Pancreas (tissue), 10 donors: Measurements from ENCODE around the gene NMB. TPM values are rescaled to one million over a fixed set of nuclear protein-coding genes. Genes with fewer than 3 reads are reported as not detected.

Source experiments
- ATAC-seq, 4 donors: fragments of 200-7000 bp; cut with Tn5 transposase; one replicate each; pipeline versions ENCODE4 v1.8.0 to v1.9.1; 2020; ENCODE audit warnings: mild to moderate bottlenecking in 4 of 4, moderate library complexity in 4 of 4
- DNase-seq, 6 donors: peaks; one replicate each; pipeline ENCODE4 v3.0.0-alpha.2; 2020
- FAIRE-seq: peaks from 2 replicates; lab custom pipeline; 2012; peaks lifted over from hg19 to GRCh38; lab: Jason Lieb, UNC
- H3K27ac ChIP-seq, 4 donors: fragments of 200-600 bp; sonication (generic); 1 replicate in 3 of 4; 2 replicates in 1 of 4; pipeline versions ENCODE4 v1.5.0 to v1.8.0; 2020
- H3K27me3 ChIP-seq, 4 donors: fragments of 200-600 bp; one replicate each; pipeline ENCODE4 v1.8.0; 2021
- H3K36me3 ChIP-seq, 3 donors: fragments of 200-600 bp; sonication (generic) in 1 of 3; one replicate each; pipeline versions ENCODE4 v1.5.0 to v1.8.0; 2020 to 2021
- H3K4me1 ChIP-seq, 3 donors: fragments of 200-600 bp; one replicate each; pipeline ENCODE4 v1.8.0; 2021
- H3K4me3 ChIP-seq, 4 donors: fragments of 200-600 bp; sonication (generic) in 2 of 4; one replicate each; pipeline versions ENCODE4 v1.5.0 to v1.8.0; 2020 to 2021
- H3K9me3 ChIP-seq, 4 donors: fragments of 200-600 bp; one replicate each; pipeline ENCODE4 v1.8.0; 2021
- CTCF ChIP-seq, 4 donors: fragments of 200-600 bp; sonication (generic) in 3 of 4; IDR thresholded peaks; one replicate each; pipeline versions ENCODE4 v1.5.0 to v1.8.0; 2021; ENCODE audit warnings: antibody characterized with exemption in 4 of 4
- WGBS, 2 donors: extraction: QIAGEN DNeasy Blood & Tissue Kit; methylation state at CpG; one replicate each; pipeline ENCODE4 v1.1.7; 2013; 5-methylcytosine and 5-hydroxymethylcytosine counted together
- intact Hi-C, 3 donors: fragments of 100-400 bp; cut with DNase I; formaldehyde crosslinking; loops; one replicate each; pipeline versions ENCODE4 v1.11.1 to v1.14.2; 2022
- polyA plus RNA-seq, 2 donors: library from polyadenylated mRNA; stranded (reverse); fragments of 200-250 nt; gene quantifications; one replicate each; pipeline ENCODE4 v1.2.3, GENCODE V29; 2013
- total RNA-seq, 6 donors: library from RNA; stranded (reverse); fragmentation: NEBNext Ultra II Directional in 4 of 6; extraction: Animal tissue kit (Norgen Biotek cat#: 25700) in 4 of 6; gene quantifications; one replicate each; pipeline versions ENCODE4 v1.2.1 to v1.2.4, GENCODE V29; 2021 to 2023
- donor health status: healthy with polysubstance abuse.
- donor health status: DM: no; HTN: no; CAD: no; lungs with moderate emphysema.
- donor health status: DM: no; HTN: no; CAD: no.
- donor health status: control.
- donor health status: control.
- donor health status: Bipolar disorder and iron deficiency.
- donor health status: DM: yes; HTN: yes; CAD: no.
- donor health status: DM: no; HTN: no; CAD: no.
- donor health status: DM: no; HTN: no; CAD: no.
- donor health status: DM: yes; HTN: yes; CAD: no.

The NMB gene
- total and polyA plus RNA-seq, 8 donors, result 2.9 to 8.3 (median 4.2) TPM

- no peaks in the 10 kb centered on the region for H3K27me3 ChIP-seq
- intact Hi-C loops, result no loop called here
- TF ChIP-seq CTCF (IDR thresholded peaks at IDR 0.05), result no peak
- H3K4me3 ChIP-seq, result peak overlapping the region; percentile 32 to 68 (median 60)
- DNase-seq (no peak), ATAC-seq (no peak), FAIRE-seq (no peak)
- no peaks in the 10 kb centered on the region for H3K9me3 ChIP-seq
- H3K4me1 ChIP-seq, result peaks cover 15 to 28% (median 18%) of the 10 kb centered on the region in 3 donors
- peak overlapping the region; percentile 81 to 97 (median 92) for H3K27ac ChIP-seq
- H3K36me3 ChIP-seq, result no peaks in the 10 kb centered on the region
- 5 to 9% methylated on average over 23 of the region's 23 CpGs for WGBS, 2 donors
Observed at GRCh38 chr15:84634228-84634837, 23.7 kb downstream of the NMB start.

- DNase-seq (peak; percentile 63 to 90 (median 74)), ATAC-seq (peak; percentile 62 to 75 (median 71)), FAIRE-seq (no peak)
- intact Hi-C loops, result no loop called here
- Histone ChIP-seq H3K9me3 (no peaks in the 10 kb centered on the region), H3K36me3 (no peaks in the 10 kb centered on the region), H3K27ac (peak overlapping the region; percentile 81 to 97 (median 92)), H3K27me3 (no peaks in the 10 kb centered on the region), H3K4me1 (peaks cover 15 to 28% (median 18%) of the 10 kb centered on the region in 3 donors), H3K4me3 (peak overlapping the region; percentile 32 to 68 (median 60))
- TF ChIP-seq CTCF (IDR thresholded peaks at IDR 0.05), result no peak
- 0% methylated on average over 87 to 105 of the region's 105 CpGs for WGBS, 2 donors
Observed at GRCh38 chr15:84633311-84634227, 24.4 kb downstream of the NMB start.

GRCh38 chr15:84631706-84632272 lies 26.2 kb downstream of the NMB start:
- TF ChIP-seq CTCF (IDR thresholded peaks at IDR 0.05), result no peak
- DNase-seq (no peak), ATAC-seq (no peak), FAIRE-seq (no peak)
- Histone ChIP-seq H3K27me3 (no peaks in the 10 kb centered on the region), H3K4me1 (peaks cover 15 to 25% (median 18%) of the 10 kb centered on the region in 3 donors), H3K27ac (peak overlapping the region in 3 of 4 donors; percentile 8 to 83 (median 78)), H3K36me3 (no peaks in the 10 kb centered on the region), H3K9me3 (no peaks in the 10 kb centered on the region), H3K4me3 (peak overlapping the region; percentile 37 to 68 (median 49))
- intact Hi-C loops, result no loop called here
- 41 to 45% methylated on average over 7 of the region's 7 CpGs for WGBS, 2 donors

GRCh38 chr15:84629033-84629432 lies 29.0 kb downstream of the NMB start:
- no peaks in the 10 kb centered on the region for H3K36me3 ChIP-seq
- DNase-seq (no peak), ATAC-seq (no peak), FAIRE-seq (no peak)
- intact Hi-C loops, result no loop called here
- H3K27ac ChIP-seq, result no peak overlapping the region
- H3K4me1 ChIP-seq, result peaks cover 11 to 17% (median 11%) of the 10 kb centered on the region in 3 donors
- 91 to 94% methylated on average over 9 of the region's 9 CpGs for WGBS, 2 donors
- TF ChIP-seq CTCF (IDR thresholded peaks at IDR 0.05), result no peak
- H3K4me3 ChIP-seq, result no peak overlapping the region
- H3K27me3 ChIP-seq, result no peaks in the 10 kb centered on the region
- no peaks in the 10 kb centered on the region for H3K9me3 ChIP-seq
